Astrocyte (in vitro differentiated cells and primary cell): ENCODE data around the gene RSPH4A. TPM values are rescaled to one million over a fixed set of nuclear protein-coding genes. Genes with fewer than 3 reads are reported as not detected.

ENCODE experiments used
- DNase-seq: peaks from one replicate; pipeline ENCODE4 v3.0.0-alpha.2; 2010; ENCODE audit warnings: low read depth
- FAIRE-seq: peaks from 2 replicates; lab custom pipeline; 2011; peaks lifted over from hg19 to GRCh38; lab: Jason Lieb, UNC
- H2AFZ ChIP-seq: 2 replicates; pipeline ENCODE4 v1.6.0; 2012; ENCODE audit warnings: low read depth, low read length, inconsistent platforms
- H3K27ac ChIP-seq: 2 replicates; pipeline ENCODE4 v1.5.1; 2011; ENCODE audit warnings: low read depth, low read length, inconsistent platforms
- H3K27me3 ChIP-seq: 2 replicates; pipeline ENCODE4 v1.6.0; 2011; ENCODE audit warnings: low read length, inconsistent platforms; ENCODE audit not compliant: insufficient read depth
- H3K36me3 ChIP-seq: 2 replicates; pipeline ENCODE4 v1.5.1; 2011; ENCODE audit warnings: low read length, inconsistent platforms; ENCODE audit not compliant: insufficient read depth
- H3K4me1 ChIP-seq: 2 replicates; pipeline ENCODE4 v1.5.1; 2011; ENCODE audit warnings: low read length, inconsistent platforms; ENCODE audit not compliant: insufficient read depth
- H3K4me2 ChIP-seq: 2 replicates; pipeline ENCODE4 v1.6.0; 2012; ENCODE audit warnings: low read length, inconsistent platforms
- H3K4me3 ChIP-seq: 2 replicates; pipeline ENCODE4 v1.5.1; 2011; ENCODE audit warnings: low read depth, mild to moderate bottlenecking, low read length, inconsistent platforms; ENCODE audit not compliant: insufficient read depth
- H3K79me2 ChIP-seq: 2 replicates; pipeline ENCODE4 v1.6.0; 2012; ENCODE audit warnings: mild to moderate bottlenecking, low read length, inconsistent platforms; ENCODE audit not compliant: insufficient read depth
- H3K9ac ChIP-seq: 2 replicates; pipeline ENCODE4 v1.6.0; 2012; ENCODE audit warnings: mild to moderate bottlenecking, low read length, inconsistent platforms
- H3K9me3 ChIP-seq: 2 replicates; pipeline ENCODE4 v1.5.1; 2012; ENCODE audit warnings: low read depth, mild to moderate bottlenecking, low read length, inconsistent platforms; ENCODE audit not compliant: insufficient read depth
- H4K20me1 ChIP-seq: 2 replicates; pipeline ENCODE4 v1.6.0; 2012; ENCODE audit warnings: low read length, inconsistent platforms; ENCODE audit not compliant: insufficient read depth
- H3K27ac Mint-ChIP-seq: one replicate; pipeline ENCODE4 v1.8.0; 2021; ENCODE audit warnings: mild to moderate bottlenecking, mixed read lengths; ENCODE audit not compliant: unreplicated experiment
- H3K27me3 Mint-ChIP-seq: one replicate; pipeline ENCODE4 v1.8.0; 2021; ENCODE audit warnings: low read depth, mixed read lengths; ENCODE audit not compliant: unreplicated experiment
- H3K36me3 Mint-ChIP-seq: one replicate; pipeline ENCODE4 v1.8.0; 2021; ENCODE audit warnings: low read depth, mixed read lengths; ENCODE audit not compliant: unreplicated experiment
- H3K4me1 Mint-ChIP-seq: one replicate; pipeline ENCODE4 v1.8.0; 2021; ENCODE audit warnings: low read depth, mixed read lengths; ENCODE audit not compliant: unreplicated experiment
- H3K4me3 Mint-ChIP-seq: one replicate; pipeline ENCODE4 v1.8.0; 2021; ENCODE audit warnings: mild to moderate bottlenecking, moderate library complexity, mixed read lengths; ENCODE audit not compliant: unreplicated experiment
- H3K9me3 Mint-ChIP-seq: one replicate; pipeline ENCODE4 v1.8.0; 2021; ENCODE audit warnings: mild to moderate bottlenecking, mixed read lengths; ENCODE audit not compliant: unreplicated experiment
- EZH2 ChIP-seq: IDR thresholded peaks from 2 replicates; pipeline ENCODE4 v1.6.1; 2012; ENCODE audit warnings: mild to moderate bottlenecking, low read length, inconsistent platforms; ENCODE audit not compliant: insufficient read depth
- total RNA-seq: library from RNA; stranded (reverse); gene quantifications from 2 replicates; pipeline ENCODE4 v1.2.1, GENCODE V29; 2021
- TF ChIP-seq, protein P1 (sequence below): IDR thresholded peaks from 2 replicates; pipeline ENCODE4 v1.5.1; 2011; ENCODE audit warnings: low read depth, mild to moderate bottlenecking, inconsistent platforms, low read length, moderate library complexity; ENCODE audit not compliant: insufficient read depth

RSPH4A gene
- total RNA-seq, 1 donor from 2014 or later, result 0.48 TPM

DNA sequence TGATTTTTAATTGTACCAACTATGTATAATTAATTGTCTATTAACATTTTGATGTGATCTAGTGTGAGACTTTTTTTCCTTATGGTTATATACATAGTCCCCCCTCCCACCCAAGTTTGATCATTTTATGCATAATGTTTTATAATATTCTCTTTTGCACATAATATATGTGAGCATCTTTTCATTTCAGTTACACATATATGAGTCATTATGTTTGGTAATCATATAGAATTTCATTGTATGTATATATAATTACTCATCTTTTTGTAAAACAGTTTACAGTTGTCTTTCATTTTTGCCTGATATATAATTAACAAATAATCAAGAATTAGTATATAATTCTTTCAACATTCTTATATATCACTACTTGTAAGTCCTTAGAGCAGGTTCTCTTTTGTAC, 30.0 kb upstream of the RSPH4A start:
- Histone ChIP-seq H2AFZ (no peak overlapping the region), H3K9me3 (no peaks in the 10 kb centered on the region), H3K4me1 (no peaks in the 10 kb centered on the region), H3K9ac (no peak overlapping the region), H3K27ac (no peak overlapping the region), H4K20me1 (peaks cover 17% of the 10 kb centered on the region), H3K27me3 (no peaks in the 10 kb centered on the region), H3K4me3 (no peak overlapping the region), H3K36me3 (peaks cover 25% of the 10 kb centered on the region), H3K79me2 (peaks cover 31% of the 10 kb centered on the region), H3K4me2 (no peak overlapping the region)
- no peaks in the 10 kb centered on the region for H3K4me1 Mint-ChIP-seq
- no peak overlapping the region for H3K27ac Mint-ChIP-seq
- no peak for FAIRE-seq
- H3K36me3 Mint-ChIP-seq, result peaks cover 3% of the 10 kb centered on the region
- no peaks in the 10 kb centered on the region for H3K9me3 Mint-ChIP-seq
- no peak for TF ChIP-seq EZH2
- TF ChIP-seq, protein P1, sequence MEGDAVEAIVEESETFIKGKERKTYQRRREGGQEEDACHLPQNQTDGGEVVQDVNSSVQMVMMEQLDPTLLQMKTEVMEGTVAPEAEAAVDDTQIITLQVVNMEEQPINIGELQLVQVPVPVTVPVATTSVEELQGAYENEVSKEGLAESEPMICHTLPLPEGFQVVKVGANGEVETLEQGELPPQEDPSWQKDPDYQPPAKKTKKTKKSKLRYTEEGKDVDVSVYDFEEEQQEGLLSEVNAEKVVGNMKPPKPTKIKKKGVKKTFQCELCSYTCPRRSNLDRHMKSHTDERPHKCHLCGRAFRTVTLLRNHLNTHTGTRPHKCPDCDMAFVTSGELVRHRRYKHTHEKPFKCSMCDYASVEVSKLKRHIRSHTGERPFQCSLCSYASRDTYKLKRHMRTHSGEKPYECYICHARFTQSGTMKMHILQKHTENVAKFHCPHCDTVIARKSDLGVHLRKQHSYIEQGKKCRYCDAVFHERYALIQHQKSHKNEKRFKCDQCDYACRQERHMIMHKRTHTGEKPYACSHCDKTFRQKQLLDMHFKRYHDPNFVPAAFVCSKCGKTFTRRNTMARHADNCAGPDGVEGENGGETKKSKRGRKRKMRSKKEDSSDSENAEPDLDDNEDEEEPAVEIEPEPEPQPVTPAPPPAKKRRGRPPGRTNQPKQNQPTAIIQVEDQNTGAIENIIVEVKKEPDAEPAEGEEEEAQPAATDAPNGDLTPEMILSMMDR, result no peak
- no peak for DNase-seq
- H3K27me3 Mint-ChIP-seq, result no peaks in the 10 kb centered on the region
- no peak overlapping the region for H3K4me3 Mint-ChIP-seq

DNA sequence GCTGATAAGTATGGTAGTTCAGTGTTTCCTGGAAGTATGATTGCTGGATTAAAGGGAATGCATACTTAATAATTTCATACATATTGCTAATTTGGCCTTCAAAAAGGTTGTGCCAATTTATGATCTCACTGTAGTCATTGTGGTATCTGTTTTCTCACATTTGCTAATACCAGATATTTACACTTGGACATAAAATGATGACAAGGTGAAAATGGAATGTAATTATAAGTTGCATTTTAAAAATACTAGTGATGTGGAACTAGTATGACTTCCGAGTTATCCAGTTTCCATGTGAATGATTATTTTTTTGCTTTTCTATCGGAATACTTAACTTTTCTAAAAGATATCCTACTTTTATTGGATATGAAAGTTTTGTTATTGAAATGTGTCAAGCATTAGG, 29.5 kb upstream of the RSPH4A start:
- Mint-ChIP-seq H3K9me3 (no peaks in the 10 kb centered on the region), H3K27ac (no peak overlapping the region), H3K4me3 (no peak overlapping the region), H3K27me3 (no peaks in the 10 kb centered on the region), H3K4me1 (no peaks in the 10 kb centered on the region), H3K36me3 (peaks cover 3% of the 10 kb centered on the region)
- Histone ChIP-seq H3K4me3 (no peak overlapping the region), H2AFZ (no peak overlapping the region), H3K9me3 (no peaks in the 10 kb centered on the region), H3K27me3 (no peaks in the 10 kb centered on the region), H3K36me3 (peaks cover 29% of the 10 kb centered on the region), H3K79me2 (peaks cover 26% of the 10 kb centered on the region), H3K27ac (no peak overlapping the region), H4K20me1 (peaks cover 17% of the 10 kb centered on the region), H3K4me2 (no peak overlapping the region), H3K9ac (no peak overlapping the region), H3K4me1 (no peaks in the 10 kb centered on the region)
- DNase-seq (no peak), FAIRE-seq (no peak)
- TF ChIP-seq, protein P1, result no peak
- no peak for TF ChIP-seq EZH2

DNA sequence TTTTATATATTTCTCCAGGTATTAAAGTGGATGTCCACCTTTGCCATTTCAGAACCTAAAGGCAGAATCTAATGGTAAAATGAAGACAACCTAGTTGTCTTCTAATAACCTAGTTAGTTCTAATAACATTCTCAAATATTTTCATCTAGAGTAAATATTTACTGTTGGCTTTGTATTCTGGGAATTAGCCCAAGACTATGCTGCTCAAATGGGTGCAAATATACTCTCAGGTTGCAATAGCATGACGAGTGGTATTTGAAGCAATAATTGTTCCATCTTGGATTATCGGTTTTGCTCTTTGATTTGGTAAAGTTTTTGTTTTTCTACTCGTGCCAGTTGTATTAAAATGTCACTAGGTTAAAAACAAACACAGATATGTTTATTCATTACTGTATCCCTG, 21.0 kb upstream of the RSPH4A start:
- Histone ChIP-seq H3K9ac (no peak overlapping the region), H3K4me1 (no peaks in the 10 kb centered on the region), H3K27ac (no peak overlapping the region), H2AFZ (no peak overlapping the region), H3K4me3 (no peak overlapping the region), H3K27me3 (no peaks in the 10 kb centered on the region), H3K9me3 (no peaks in the 10 kb centered on the region), H3K79me2 (no peaks in the 10 kb centered on the region), H3K4me2 (no peak overlapping the region), H4K20me1 (peaks cover 5% of the 10 kb centered on the region), H3K36me3 (peaks cover 33% of the 10 kb centered on the region)
- H3K27ac Mint-ChIP-seq, result no peak overlapping the region
- no peak overlapping the region for H3K4me3 Mint-ChIP-seq
- no peaks in the 10 kb centered on the region for H3K27me3 Mint-ChIP-seq
- FAIRE-seq (no peak), DNase-seq (no peak)
- peaks cover 6% of the 10 kb centered on the region for H3K36me3 Mint-ChIP-seq
- no peaks in the 10 kb centered on the region for H3K9me3 Mint-ChIP-seq
- TF ChIP-seq, protein P1, result no peak
- no peak for TF ChIP-seq EZH2
- H3K4me1 Mint-ChIP-seq, result no peaks in the 10 kb centered on the region
